Measurements from ENCODE around the gene MBP. TPM values are rescaled to one million over a fixed set of nuclear protein-coding genes. Genes with fewer than 3 reads are reported as not detected.

The MBP gene
- total RNA-seq, 1 donor from 2014 or later: 14.5 TPM

DNA sequence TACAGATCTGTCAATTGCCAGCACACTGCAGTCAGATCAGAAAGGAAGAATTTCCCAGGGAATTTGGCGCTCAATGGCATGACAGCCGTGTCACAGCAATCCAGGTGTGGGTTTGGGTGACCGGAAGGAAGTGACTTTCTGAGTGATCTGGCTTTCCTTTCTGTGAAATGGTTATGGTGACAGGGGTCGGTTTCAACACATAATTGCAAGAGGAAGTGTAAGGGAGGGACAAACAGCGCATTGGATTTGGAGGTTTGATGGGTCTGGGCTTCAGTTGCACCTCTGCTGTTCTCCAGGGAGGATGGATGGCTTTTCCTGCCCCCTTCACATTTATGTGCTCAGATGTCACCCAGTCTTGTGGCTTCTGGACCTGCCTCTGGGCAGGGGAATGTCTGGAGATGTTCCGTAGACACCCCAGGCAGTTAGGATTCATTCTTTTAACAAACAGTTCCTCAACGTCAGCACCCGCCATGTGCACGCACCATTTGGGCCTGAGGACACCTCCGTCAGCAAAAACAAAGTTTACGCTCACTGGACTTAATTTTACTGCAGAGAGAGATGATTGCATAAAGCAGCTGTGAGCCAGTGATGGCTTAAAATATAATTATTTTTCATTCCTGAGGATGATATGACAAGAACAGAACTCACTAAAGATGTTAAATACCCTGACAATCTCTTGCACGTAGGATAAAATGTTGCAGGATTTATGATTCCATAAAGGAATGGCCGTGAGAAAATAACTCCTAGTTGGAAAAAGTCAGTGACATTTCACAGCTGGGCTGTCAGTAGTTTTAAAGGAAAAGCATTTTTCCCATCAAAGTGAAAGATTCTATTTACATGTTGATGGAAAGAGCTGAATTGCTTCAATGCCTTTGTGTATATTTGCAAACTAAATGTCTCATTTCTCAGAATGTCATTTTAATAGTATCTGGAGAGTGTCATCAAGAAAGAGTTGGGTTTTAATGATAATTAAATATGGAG lies 36.9 kb downstream of the MBP start:
- peak overlapping the region; percentile 22 for H3K27ac Mint-ChIP-seq
- TF ChIP-seq, protein P1, sequence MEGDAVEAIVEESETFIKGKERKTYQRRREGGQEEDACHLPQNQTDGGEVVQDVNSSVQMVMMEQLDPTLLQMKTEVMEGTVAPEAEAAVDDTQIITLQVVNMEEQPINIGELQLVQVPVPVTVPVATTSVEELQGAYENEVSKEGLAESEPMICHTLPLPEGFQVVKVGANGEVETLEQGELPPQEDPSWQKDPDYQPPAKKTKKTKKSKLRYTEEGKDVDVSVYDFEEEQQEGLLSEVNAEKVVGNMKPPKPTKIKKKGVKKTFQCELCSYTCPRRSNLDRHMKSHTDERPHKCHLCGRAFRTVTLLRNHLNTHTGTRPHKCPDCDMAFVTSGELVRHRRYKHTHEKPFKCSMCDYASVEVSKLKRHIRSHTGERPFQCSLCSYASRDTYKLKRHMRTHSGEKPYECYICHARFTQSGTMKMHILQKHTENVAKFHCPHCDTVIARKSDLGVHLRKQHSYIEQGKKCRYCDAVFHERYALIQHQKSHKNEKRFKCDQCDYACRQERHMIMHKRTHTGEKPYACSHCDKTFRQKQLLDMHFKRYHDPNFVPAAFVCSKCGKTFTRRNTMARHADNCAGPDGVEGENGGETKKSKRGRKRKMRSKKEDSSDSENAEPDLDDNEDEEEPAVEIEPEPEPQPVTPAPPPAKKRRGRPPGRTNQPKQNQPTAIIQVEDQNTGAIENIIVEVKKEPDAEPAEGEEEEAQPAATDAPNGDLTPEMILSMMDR (conservative IDR thresholded peaks at IDR 0.05): no peak
- no peaks in the 10 kb centered on the region for H3K36me3 Mint-ChIP-seq
- H3K27me3 Mint-ChIP-seq: no peaks in the 10 kb centered on the region
- H3K9me3 Mint-ChIP-seq: no peaks in the 10 kb centered on the region
- DNase-seq (ENCODE audit: extremely low spot score, unreplicated experiment): no peak
- H3K4me3 Mint-ChIP-seq: peak overlapping the region; percentile 51
- H3K4me1 Mint-ChIP-seq (ENCODE audit: unreplicated experiment): peaks cover 56% of the 10 kb centered on the region

- peaks cover 63% of the 10 kb centered on the region for H3K4me1 Mint-ChIP-seq (ENCODE audit: unreplicated experiment)
- DNase-seq (ENCODE audit: extremely low spot score, unreplicated experiment): no peak
- H3K27ac Mint-ChIP-seq: peak overlapping the region; percentile 51
Observed at GRCh38 chr18:77093586-77093985, 39.0 kb downstream of the MBP start.

DNA sequence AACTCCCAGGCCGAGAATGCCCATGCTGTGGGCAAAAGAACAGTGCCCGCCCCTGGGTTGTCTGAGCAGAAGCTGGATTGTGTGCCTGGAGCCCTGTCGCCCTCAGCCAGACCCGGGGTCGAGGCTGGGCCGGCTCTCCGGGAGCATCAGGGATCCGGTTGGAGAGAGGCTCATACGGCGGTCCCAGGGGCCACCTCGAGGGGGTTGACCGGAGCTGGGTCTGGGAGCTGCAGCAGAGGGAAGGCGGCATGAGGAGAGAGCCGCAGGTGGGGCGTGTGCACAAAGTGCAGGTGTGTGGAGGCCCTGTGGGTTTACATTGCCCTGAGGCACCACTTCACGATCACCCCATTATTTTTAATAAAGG lies 39.5 kb downstream of the MBP start:
- H3K9me3 Mint-ChIP-seq: no peaks in the 10 kb centered on the region
- no peak for DNase-seq (ENCODE audit: extremely low spot score, unreplicated experiment)
- no peaks in the 10 kb centered on the region for H3K36me3 Mint-ChIP-seq
- no peaks in the 10 kb centered on the region for H3K27me3 Mint-ChIP-seq
- H3K4me1 Mint-ChIP-seq (ENCODE audit: unreplicated experiment): peaks cover 59% of the 10 kb centered on the region
- H3K27ac Mint-ChIP-seq: peak overlapping the region; percentile 66
- TF ChIP-seq, protein P1 (conservative IDR thresholded peaks at IDR 0.05): no peak
- H3K4me3 Mint-ChIP-seq: no peak overlapping the region

More at GRCh38 chr18:77093586-77093985, 39.0 kb downstream of the MBP start:
- H3K4me3 Mint-ChIP-seq: no peak overlapping the region
- TF ChIP-seq, protein P1 (conservative IDR thresholded peaks at IDR 0.05): no peak
- no peaks in the 10 kb centered on the region for H3K27me3 Mint-ChIP-seq
- no peaks in the 10 kb centered on the region for H3K36me3 Mint-ChIP-seq
- no peaks in the 10 kb centered on the region for H3K9me3 Mint-ChIP-seq

DNA sequence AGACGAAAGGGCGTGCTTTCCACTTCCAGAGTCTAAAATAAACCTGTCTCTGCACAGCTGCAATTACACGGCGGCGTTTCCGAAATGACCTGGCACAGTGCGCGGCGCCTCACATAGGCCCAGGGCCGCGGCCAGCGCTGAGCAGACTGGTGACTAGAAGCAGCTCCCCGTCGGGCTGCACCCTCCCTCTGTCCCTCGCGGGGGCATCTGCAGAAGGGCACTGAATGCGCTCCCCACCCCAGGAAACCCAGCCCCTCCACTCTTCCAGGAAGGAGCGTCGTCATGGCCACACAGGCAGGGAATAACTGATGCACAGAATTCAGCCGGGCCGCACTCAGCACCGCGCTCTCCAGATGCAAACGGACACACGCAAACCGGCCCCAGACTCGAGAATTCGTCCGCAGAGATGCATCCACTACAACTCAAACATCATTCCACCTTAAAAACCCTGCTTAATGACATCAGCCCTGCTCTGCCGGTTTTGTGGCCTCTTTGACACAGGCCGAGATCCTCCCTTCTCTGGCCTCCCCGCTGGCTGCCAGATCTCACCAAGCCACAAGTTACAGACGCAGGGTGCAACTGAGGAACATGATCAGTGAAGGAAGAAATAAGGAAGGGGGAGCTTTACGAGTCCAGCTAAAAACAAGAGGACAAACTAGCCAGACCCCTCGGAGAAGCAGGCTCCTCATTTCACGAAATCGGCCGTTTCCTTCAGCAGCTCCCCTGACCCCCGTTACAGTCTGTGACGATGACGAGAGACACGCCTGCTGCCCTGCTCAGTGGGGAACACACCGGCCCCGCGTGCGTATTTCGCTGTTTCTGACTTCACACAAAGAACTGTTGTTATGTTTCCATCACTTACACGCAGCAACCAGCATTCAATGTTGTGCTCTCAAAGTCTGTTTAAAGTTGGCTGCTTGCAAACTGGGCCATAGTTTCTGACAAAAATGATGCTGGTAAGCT lies 40.2 kb downstream of the MBP start:
- Mint-ChIP-seq H3K4me3 (peak overlapping the region; percentile 60), H3K27me3 (no peaks in the 10 kb centered on the region), H3K4me1 (ENCODE audit: unreplicated experiment) (peaks cover 54% of the 10 kb centered on the region), H3K27ac (peak overlapping the region; percentile 66), H3K36me3 (no peaks in the 10 kb centered on the region), H3K9me3 (no peaks in the 10 kb centered on the region)
- no peak for DNase-seq (ENCODE audit: extremely low spot score, unreplicated experiment)
- TF ChIP-seq, protein P1 (conservative IDR thresholded peaks at IDR 0.05): no peak

DNA sequence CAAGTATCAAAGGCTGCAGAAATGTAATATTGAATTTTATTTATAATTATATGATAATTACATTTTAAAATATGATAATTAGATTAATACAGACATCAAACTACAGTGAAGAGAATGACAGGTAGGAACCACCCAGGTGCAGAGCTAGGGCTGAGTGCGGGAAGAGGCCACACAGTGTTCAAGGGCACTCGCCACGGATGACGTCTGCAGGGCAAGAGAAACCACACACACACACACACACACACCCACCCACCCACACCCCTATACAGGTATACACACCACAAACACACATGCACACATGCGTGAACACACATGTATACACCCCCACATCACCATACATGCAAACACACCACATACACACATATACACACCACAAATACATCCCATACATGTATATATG lies 41.2 kb downstream of the MBP start:
- TF ChIP-seq, protein P1 (conservative IDR thresholded peaks at IDR 0.05): no peak
- DNase-seq (ENCODE audit: extremely low spot score, unreplicated experiment): no peak
- Mint-ChIP-seq H3K4me1 (ENCODE audit: unreplicated experiment) (peaks cover 61% of the 10 kb centered on the region), H3K27me3 (no peaks in the 10 kb centered on the region), H3K9me3 (no peaks in the 10 kb centered on the region), H3K4me3 (no peak overlapping the region), H3K36me3 (no peaks in the 10 kb centered on the region), H3K27ac (no peak overlapping the region)
